GM12878 (cell line): ENCODE measurements around the gene CHRND. TPM values are rescaled to one million over a fixed set of nuclear protein-coding genes. Genes with fewer than 3 reads are reported as not detected.

Source experiments
- ATAC-seq: fragments of 200-7000 bp; cut with Tn5 transposase; 3 replicates; pipeline ENCODE4 v1.9.1; 2020; ENCODE audit warnings: mild to moderate bottlenecking, moderate library complexity
- BruUV-seq: library from RNA; stranded (reverse); fragments of 400-500 nt; replicated peaks from 2 replicates; lab custom pipeline; 2021; lab: Mats Ljungman, UMichigan
- CTCF ChIA-PET: fragments of 300-600 bp; sonication (Branson Sonifier 250); formaldehyde crosslinking; extraction: SDS; loops from one replicate; lab custom pipeline; 2021; ENCODE audit warnings: inconsistent platforms; lab: Yijun Ruan, JAX
- POLR2A ChIA-PET: fragments of 350-600 bp; formaldehyde crosslinking; extraction: SDS; loops from one replicate; lab custom pipeline; 2021; ENCODE audit warnings: inconsistent platforms; lab: Charles Lee
- RAD21 ChIA-PET: fragments of 300-600 bp; sonication (Branson Sonifier 250); formaldehyde crosslinking; loops from one replicate; lab custom pipeline; 2023; ENCODE audit warnings: antibody characterized with exemption; ENCODE audit not compliant: unreplicated experiment; lab: Charles Lee
- SMC1A ChIA-PET: fragments of 300-600 bp; sonication (Branson Sonifier 250); formaldehyde crosslinking; loops from one replicate; lab custom pipeline; 2023; ENCODE audit not compliant: unreplicated experiment, uncharacterized antibody; lab: Charles Lee
- DNase-seq: peaks from one replicate; pipeline ENCODE4 v3.0.0-alpha.2; 2011; ENCODE audit warnings: low read depth, low spot score
- FAIRE-seq: peaks from 3 replicates; lab custom pipeline; 2011; peaks lifted over from hg19 to GRCh38; lab: Jason Lieb, UNC
- H2AFZ ChIP-seq: 2 replicates; pipeline ENCODE4 v1.6.0; 2011; ENCODE audit warnings: low read depth, low read length, control low read depth; ENCODE audit not compliant: control insufficient read depth
- H3K27ac ChIP-seq: 2 replicates; pipeline ENCODE4 v1.5.1; 2011; ENCODE audit warnings: control low read depth; ENCODE audit not compliant: control insufficient read depth, insufficient read depth
- H3K27me3 ChIP-seq, 2 experiments: replicated peaks in 1 of 2; 2 replicates each; pipeline versions ENCODE4 v1.6.0 to v1.6.1; 2011; ENCODE audit warnings: low read length in 1 of 2; ENCODE audit not compliant: control insufficient read depth in 2 of 2, insufficient read depth in 2 of 2
- H3K36me3 ChIP-seq, 2 experiments: 2 replicates each; pipeline ENCODE4 v1.5.1; 2011; ENCODE audit warnings: low read length in 1 of 2; ENCODE audit not compliant: control insufficient read depth in 2 of 2, insufficient read depth in 2 of 2
- H3K4me1 ChIP-seq: 2 replicates; pipeline ENCODE4 v1.6.1; 2011; ENCODE audit warnings: mild to moderate bottlenecking, low read length, moderate library complexity, mixed read lengths; ENCODE audit not compliant: control insufficient read depth, insufficient read depth
- H3K4me2 ChIP-seq: 2 replicates; pipeline ENCODE4 v1.6.0; 2011; ENCODE audit warnings: control low read depth; ENCODE audit not compliant: control insufficient read depth, insufficient read depth
- H3K4me3 ChIP-seq: fragments of 200-600 bp; sonication (generic); 2 replicates; pipeline ENCODE4 v1.5.1; 2016
- H3K79me2 ChIP-seq: 2 replicates; pipeline ENCODE4 v1.6.0; 2011; ENCODE audit warnings: low read length; ENCODE audit not compliant: control insufficient read depth, insufficient read depth
- H3K9ac ChIP-seq: 2 replicates; pipeline ENCODE4 v1.8.0; 2011; ENCODE audit warnings: low read length, control low read depth, mixed read lengths; ENCODE audit not compliant: control insufficient read depth, insufficient read depth
- H3K9me3 ChIP-seq: replicated peaks from 3 replicates; pipeline ENCODE4 v1.5.1; 2011; ENCODE audit warnings: mild to moderate bottlenecking, low read length; ENCODE audit not compliant: control insufficient read depth, insufficient read depth
- H4K20me1 ChIP-seq: 2 replicates; pipeline ENCODE4 v1.6.0; 2011; ENCODE audit not compliant: control insufficient read depth, insufficient read depth
- BACH1 ChIP-seq: fragments of 450-650 bp; IDR thresholded peaks from 2 replicates; pipeline ENCODE4 v1.6.1; 2017; ENCODE audit warnings: mild to moderate bottlenecking, borderline replicate concordance
- CBX5 ChIP-seq: sonication (generic); IDR thresholded peaks from 2 replicates; pipeline ENCODE4 v1.6.1; 2016; ENCODE audit warnings: low read depth, moderate library complexity, mild to moderate bottlenecking, inconsistent platforms
- CHD4 ChIP-seq: fragments of 200-600 bp; sonication (generic); IDR thresholded peaks from 2 replicates; pipeline ENCODE4 v1.6.1; 2016; ENCODE audit warnings: mild to moderate bottlenecking
- E4F1 ChIP-seq: fragments of 450-650 bp; IDR thresholded peaks from 2 replicates; pipeline ENCODE4 v1.6.1; 2018; ENCODE audit warnings: borderline replicate concordance, mild to moderate bottlenecking; ENCODE audit not compliant: partially characterized antibody
- EED ChIP-seq: sonication (generic); IDR thresholded peaks from 2 replicates; pipeline ENCODE4 v1.6.1; 2016; ENCODE audit warnings: antibody characterized with exemption, low read depth
- HCFC1 ChIP-seq: fragments of 150-350 bp; IDR thresholded peaks from 2 replicates; pipeline ENCODE4 v1.6.1; 2014; ENCODE audit warnings: low read length
- JUNB ChIP-seq: IDR thresholded peaks from 2 replicates; pipeline ENCODE4 v1.6.1; 2016; ENCODE audit warnings: antibody characterized with exemption, mild to moderate bottlenecking
- MLLT1 ChIP-seq: fragments of 450-650 bp; IDR thresholded peaks from 2 replicates; pipeline ENCODE4 v1.6.1; 2016; ENCODE audit warnings: mild to moderate bottlenecking
- MTA3 ChIP-seq: IDR thresholded peaks from 2 replicates; pipeline ENCODE4 v1.6.1; 2012; ENCODE audit warnings: low read length, inconsistent platforms, borderline replicate concordance
- PML ChIP-seq: IDR thresholded peaks from 2 replicates; pipeline ENCODE4 v1.6.1; 2012; ENCODE audit warnings: low read length, inconsistent platforms
- POLR2A ChIP-seq: IDR thresholded peaks from 2 replicates; pipeline ENCODE4 v1.6.1; 2011; ENCODE audit warnings: low read depth, mild to moderate bottlenecking, low read length
- POLR2AphosphoS2 ChIP-seq: IDR thresholded peaks from 2 replicates; pipeline ENCODE4 v1.6.1; 2011; ENCODE audit warnings: low read depth, mild to moderate bottlenecking, low read length, improper control_type of control experiment, moderate library complexity
- RCOR1 ChIP-seq: conservative IDR thresholded peaks from 2 replicates; pipeline ENCODE4 v1.6.1; 2012; ENCODE audit warnings: low read depth, low read length, improper control_type of control experiment
- RUNX3 ChIP-seq: IDR thresholded peaks from 2 replicates; pipeline ENCODE4 v1.6.1; 2012; ENCODE audit warnings: low read length, inconsistent platforms
- WGBS: methylation state at CpG from one replicate; pipeline ENCODE4 v1.1.6; 2016; ENCODE audit warnings: low lambda C conversion rate; ENCODE audit not compliant: insufficient replicate concordance, insufficient coverage; ENCODE audit errors: missing lambda C conversion rate; 5-methylcytosine and 5-hydroxymethylcytosine counted together
- in situ Hi-C: fragments of 300-500 bp; cut with MboI; formaldehyde crosslinking; loops from 9 replicates; pipeline ENCODE4 v1.14.3; 2018; ENCODE audit warnings: mixed read lengths
- intact Hi-C: fragments of 100-400 bp; cut with micrococcal nuclease; formaldehyde crosslinking; loops from one replicate; pipeline ENCODE4 v1.14.2; 2022; ENCODE audit not compliant: unreplicated experiment
- polyA plus RNA-seq, 11 experiments: library from polyadenylated mRNA; depleted of rRNA in 4 of 11; unstranded in 6 of 11; stranded (reverse) in 5 of 11; fragments of >200 nt; fragmentation: Nextera tagmentation in 4 of 11; fragmentation: Illumina TruSeq in 1 of 11; extraction: Ambion mirVana in 4 of 11; extraction: Trizol in 1 of 11; gene quantifications; 1 replicate in 1 of 11; 2 replicates in 10 of 11; pipeline versions ENCODE4 v1.2.1 to v1.2.3, GENCODE V29; 2011 to 2016; ENCODE audit warnings: inconsistent platforms in 2 of 11, missing spikeins in 2 of 11, low read depth in 1 of 11
- total RNA-seq, 4 experiments: library from RNA; depleted of rRNA in 3 of 4; stranded (reverse); fragments of >200 nt in 3 of 4; fragmentation: Illumina TruSeq in 1 of 4; extraction: Trizol in 1 of 4; gene quantifications; 2 replicates each; pipeline versions ENCODE4 v1.2.1 to v1.2.3, GENCODE V29; 2013 to 2021

The CHRND gene
- total and polyA plus RNA-seq, 10 of the 15 experiments (the other 5 are each of a cell fraction or from before 2014, with no cell fraction given), result not detected

- ChIA-PET CTCF (no interaction called here), POLR2A (interaction anchor here (0.6 kb wide), 1 partner anchor 404 kb away, joined by 6 read pairs; no protein-coding TSS in a partner anchor), RAD21 (no interaction called here), SMC1A (no interaction called here)
- DNase-seq (no peak), FAIRE-seq (no peak), ATAC-seq (no peak)
- no peaks in the 10 kb centered on the region for H3K79me2 ChIP-seq
- H2AFZ ChIP-seq, result no peak overlapping the region
- no peaks in the 10 kb centered on the region for H4K20me1 ChIP-seq
- no peaks in the 10 kb centered on the region for H3K9me3 ChIP-seq
- H3K27me3 ChIP-seq, result peaks cover 0 to 6% of the 10 kb centered on the region in 2 experiments; a peak in 3 of 4 replicates
- 46% methylated on average over 9 of the region's 13 CpGs for WGBS
- in situ Hi-C loops (no loop called here), intact Hi-C loops (no loop called here)
- H3K4me1 ChIP-seq, result no peaks in the 10 kb centered on the region
- TF ChIP-seq RUNX3, result no peak
- no peak overlapping the region for H3K27ac ChIP-seq
- no peaks in the 10 kb centered on the region for H3K36me3 ChIP-seq
- no TSS peak for BruUV-seq
- H3K4me2 ChIP-seq, result no peak overlapping the region
- no peak overlapping the region for H3K4me3 ChIP-seq
- no peak overlapping the region for H3K9ac ChIP-seq
Observed at GRCh38 chr2:232497348-232497747, 28.6 kb upstream of the CHRND start.

- ChIA-PET POLR2A (no interaction called here), CTCF (no interaction called here), SMC1A (no interaction called here), RAD21 (no interaction called here)
- no peak for TF ChIP-seq E4F1
- TF ChIP-seq HCFC1, result no peak
- no peak for TF ChIP-seq POLR2A
- no peak for TF ChIP-seq CBX5
- TF ChIP-seq JUNB, result no peak
- TF ChIP-seq POLR2AphosphoS2, result no peak
- TF ChIP-seq MLLT1, result no peak
- no peak for TF ChIP-seq CHD4
- no peak for TF ChIP-seq RCOR1
- TF ChIP-seq PML, result no peak
- TF ChIP-seq MTA3, result no peak
- no peak for TF ChIP-seq EED
- TF ChIP-seq BACH1, result no peak
- Histone ChIP-seq H3K4me2 (no peak overlapping the region), H3K27ac (no peak overlapping the region), H3K4me3 (no peak overlapping the region), H4K20me1 (no peaks in the 10 kb centered on the region), H3K4me1 (no peaks in the 10 kb centered on the region), H3K9me3 (no peaks in the 10 kb centered on the region), H3K36me3 (no peaks in the 10 kb centered on the region), H2AFZ (no peak overlapping the region), H3K9ac (no peak overlapping the region), H3K79me2 (no peaks in the 10 kb centered on the region), H3K27me3 (peaks cover 0 to 6% of the 10 kb centered on the region in 2 experiments; a peak in 3 of 4 replicates)
- no peak for ATAC-seq
- intact Hi-C loops (no loop called here), in situ Hi-C loops (no loop called here)
- 33% methylated on average over 3 of the region's 3 CpGs for WGBS
- no peak for FAIRE-seq
- no peak for DNase-seq
- BruUV-seq, result no TSS peak
Observed at GRCh38 chr2:232498452-232498851, 27.5 kb upstream of the CHRND start.
